Type B pancreatic cell (in vitro differentiated cells): Measurements from ENCODE around the gene LONP2. TPM values are rescaled to one million over a fixed set of nuclear protein-coding genes. Genes with fewer than 3 reads are reported as not detected.
"Not testable (repeated sequence)": the region's sequence is repeated elsewhere in the genome, so short reads cannot be mapped to it uniquely, and the experiment has no call there.

Experiments used
- DNase-seq: peaks from one replicate; pipeline ENCODE4 v3.0.0; 2021; ENCODE audit warnings: mixed read lengths; ENCODE audit not compliant: unreplicated experiment; ENCODE audit errors: extremely low spot score
- H3K27ac Mint-ChIP-seq: 2 replicates; pipeline ENCODE4 v1.8.0; 2021; ENCODE audit warnings: mild to moderate bottlenecking, mixed read lengths
- H3K27me3 Mint-ChIP-seq: 2 replicates; pipeline ENCODE4 v1.8.0; 2021; ENCODE audit warnings: mixed read lengths
- H3K36me3 Mint-ChIP-seq: 2 replicates; pipeline ENCODE4 v1.8.0; 2021; ENCODE audit warnings: mixed read lengths
- H3K4me1 Mint-ChIP-seq: one replicate; pipeline ENCODE4 v1.8.0; 2021; ENCODE audit warnings: mixed read lengths; ENCODE audit not compliant: unreplicated experiment
- H3K4me3 Mint-ChIP-seq: 2 replicates; pipeline ENCODE4 v1.8.0; 2021; ENCODE audit warnings: mild to moderate bottlenecking, mixed read lengths
- H3K9me3 Mint-ChIP-seq: 2 replicates; pipeline ENCODE4 v1.8.0; 2021; ENCODE audit warnings: mixed read lengths
- CTCF ChIP-seq: fragments of 200-600 bp; sonication (generic); conservative IDR thresholded peaks from 2 replicates; pipeline ENCODE4 v1.5.0; 2021; ENCODE audit warnings: antibody characterized with exemption, mild to moderate bottlenecking
- total RNA-seq: library from RNA; stranded (reverse); gene quantifications from 2 replicates; pipeline ENCODE4 v1.2.1, GENCODE V29; 2021; ENCODE audit warnings: low replicate concordance

Gene LONP2
- total RNA-seq, 1 donor from 2014 or later, result 65.5 TPM

- Mint-ChIP-seq H3K4me3 (no peak overlapping the region), H3K9me3 (no peaks in the 10 kb centered on the region), H3K27me3 (no peaks in the 10 kb centered on the region), H3K27ac (no peak overlapping the region), H3K36me3 (no peaks in the 10 kb centered on the region), H3K4me1 (peaks cover 6% of the 10 kb centered on the region)
- DNase-seq, result no peak
- no peak for TF ChIP-seq CTCF
Observed at GRCh38 chr16:48393485-48394354, 149.6 kb downstream of the LONP2 start.

GRCh38 chr16:48394355-48394703 is 150.2 kb downstream of the LONP2 start:
- H3K36me3 Mint-ChIP-seq, result no peaks in the 10 kb centered on the region

GRCh38 chr16:48395375-48395774 is 151.3 kb downstream of the LONP2 start:
- no peaks in the 10 kb centered on the region for H3K27me3 Mint-ChIP-seq
- no peak overlapping the region for H3K4me3 Mint-ChIP-seq
- TF ChIP-seq CTCF, result no peak
- DNase-seq, result no peak
- peaks cover 6% of the 10 kb centered on the region for H3K4me1 Mint-ChIP-seq
- no peaks in the 10 kb centered on the region for H3K9me3 Mint-ChIP-seq
- no peak overlapping the region for H3K27ac Mint-ChIP-seq
- H3K36me3 Mint-ChIP-seq, result no peaks in the 10 kb centered on the region

More at GRCh38 chr16:48394355-48394703, 150.2 kb downstream of the LONP2 start:
- Mint-ChIP-seq H3K4me3 (no peak overlapping the region), H3K27ac (no peak overlapping the region), H3K4me1 (peaks cover 6% of the 10 kb centered on the region), H3K27me3 (no peaks in the 10 kb centered on the region), H3K9me3 (no peaks in the 10 kb centered on the region)
- TF ChIP-seq CTCF, result no peak
- DNase-seq, result no peak

GRCh38 chr16:48402547-48402946 is 158.4 kb downstream of the LONP2 start:
- not testable (repeated sequence) for H3K27me3 Mint-ChIP-seq, DNase-seq, H3K4me1 Mint-ChIP-seq, H3K36me3 Mint-ChIP-seq, H3K4me3 Mint-ChIP-seq, H3K9me3 Mint-ChIP-seq, H3K27ac Mint-ChIP-seq

GRCh38 chr16:48405153-48405552 is 161.1 kb downstream of the LONP2 start:
- Mint-ChIP-seq H3K4me3 (no peak overlapping the region), H3K27ac (no peak overlapping the region), H3K4me1 (peaks cover 4% of the 10 kb centered on the region), H3K9me3 (no peaks in the 10 kb centered on the region), H3K36me3 (no peaks in the 10 kb centered on the region), H3K27me3 (no peaks in the 10 kb centered on the region)
- no peak for DNase-seq
- TF ChIP-seq CTCF, result no peak

- H3K4me1 Mint-ChIP-seq, result peaks cover 8% of the 10 kb centered on the region
- no peak for TF ChIP-seq CTCF
- H3K27me3 Mint-ChIP-seq, result no peaks in the 10 kb centered on the region
- peak overlapping the region; percentile 29 for H3K27ac Mint-ChIP-seq
- no peaks in the 10 kb centered on the region for H3K36me3 Mint-ChIP-seq
- H3K9me3 Mint-ChIP-seq, result no peaks in the 10 kb centered on the region
- no peak overlapping the region for H3K4me3 Mint-ChIP-seq
- no peak for DNase-seq
Observed at GRCh38 chr16:48405907-48406306, 161.8 kb downstream of the LONP2 start.

Other genes starting within 250 kb of the LONP2 start
- gene ABCC12, start 88.3 kb upstream of the LONP2 start, total RNA-seq, result 0.10 TPM in 1 of 2 replicates, not detected in the other
- gene ABCC11, start 3.2 kb downstream of the LONP2 start, total RNA-seq, result 0.07 and 0.19 TPM in 2 replicates
- gene SIAH1, start 141.1 kb downstream of the LONP2 start, total RNA-seq, result 23.3 and 26.8 TPM in 2 replicates